Measurements from ENCODE around the gene HERC3. TPM values are rescaled to one million over a fixed set of nuclear protein-coding genes. Genes with fewer than 3 reads are reported as not detected.
"Not testable (repeated sequence)": the region's sequence is repeated elsewhere in the genome, so short reads cannot be mapped to it uniquely, and the experiment has no call there.

Gene HERC3
- polyA plus RNA-seq, 1 donor = 16.1 TPM

DNA sequence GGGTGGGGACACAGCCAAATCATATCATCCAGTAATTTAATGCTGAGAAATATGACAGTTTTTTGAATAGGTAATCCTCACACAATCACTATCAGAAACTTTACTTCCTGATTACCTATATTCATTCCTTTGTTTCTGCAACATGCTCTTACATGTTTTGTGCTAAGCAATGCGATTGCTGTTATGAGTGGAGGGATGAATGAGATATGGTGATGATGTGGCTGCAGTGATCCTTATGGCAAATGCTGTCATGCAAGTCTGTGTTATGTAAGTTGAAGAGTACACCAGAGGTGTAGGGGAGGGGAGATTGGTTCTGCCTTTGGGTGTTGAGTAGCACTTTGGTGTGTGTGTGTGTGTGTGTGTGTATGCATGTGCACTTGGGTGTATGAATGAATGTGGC is 14.6 kb downstream of the HERC3 start:
- no peak for DNase-seq

GRCh38 chr4:88609387-88609786 is 17.1 kb downstream of the HERC3 start:
- no peak for DNase-seq

- not testable (repeated sequence) for DNase-seq
Observed at GRCh38 chr4:88609794-88610193, 17.5 kb downstream of the HERC3 start.

- DNase-seq = no peak
Observed at GRCh38 chr4:88610771-88611170, 18.5 kb downstream of the HERC3 start.

DNA sequence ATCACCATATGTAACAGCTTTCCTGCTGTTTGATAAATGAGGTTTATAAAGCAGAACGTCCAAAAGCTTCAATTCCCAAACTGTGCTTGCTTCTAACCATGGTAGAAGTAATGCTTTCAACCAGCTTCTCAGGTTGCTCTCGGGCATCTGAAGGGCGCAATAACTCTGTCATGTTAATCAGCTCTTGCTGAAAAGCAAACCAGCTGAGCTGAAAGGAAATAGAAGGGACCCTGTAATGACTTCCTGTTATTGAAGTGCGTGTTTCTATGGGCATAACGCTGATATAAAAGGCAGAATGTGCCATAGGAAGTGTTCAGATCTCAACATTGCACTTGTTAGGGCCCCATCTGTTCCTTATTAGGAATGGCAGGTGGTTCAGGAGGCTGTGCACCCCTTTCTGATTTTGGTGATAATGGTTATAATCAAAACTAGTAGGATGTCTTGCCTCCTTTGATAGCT is 21.2 kb downstream of the HERC3 start:
- DNase-seq = peak; percentile 46

DNA sequence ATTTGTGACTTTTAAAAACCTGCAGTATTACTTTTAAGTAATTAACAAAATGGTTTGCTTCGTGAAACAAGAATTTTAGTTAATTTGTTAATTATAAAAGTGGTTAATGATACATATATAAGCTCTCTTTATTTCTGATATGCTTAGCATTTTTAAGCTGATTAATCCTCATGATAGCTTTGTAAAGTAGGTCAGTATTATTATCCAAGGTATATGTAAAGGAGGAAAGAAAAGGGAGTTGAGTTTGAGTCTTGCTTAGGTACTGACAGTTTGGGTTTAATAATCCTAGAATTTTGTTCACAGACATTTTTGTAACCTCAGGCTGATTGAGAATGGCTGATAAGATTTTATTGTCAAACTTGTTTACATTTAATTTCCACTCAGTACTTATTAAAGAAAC is 21.8 kb downstream of the HERC3 start:
- no peak for DNase-seq

GRCh38 chr4:88616275-88617150 is 24.2 kb downstream of the HERC3 start:
- no peak for DNase-seq

- DNase-seq = no peak
Observed at GRCh38 chr4:88618782-88619485, 26.7 kb downstream of the HERC3 start.

DNA sequence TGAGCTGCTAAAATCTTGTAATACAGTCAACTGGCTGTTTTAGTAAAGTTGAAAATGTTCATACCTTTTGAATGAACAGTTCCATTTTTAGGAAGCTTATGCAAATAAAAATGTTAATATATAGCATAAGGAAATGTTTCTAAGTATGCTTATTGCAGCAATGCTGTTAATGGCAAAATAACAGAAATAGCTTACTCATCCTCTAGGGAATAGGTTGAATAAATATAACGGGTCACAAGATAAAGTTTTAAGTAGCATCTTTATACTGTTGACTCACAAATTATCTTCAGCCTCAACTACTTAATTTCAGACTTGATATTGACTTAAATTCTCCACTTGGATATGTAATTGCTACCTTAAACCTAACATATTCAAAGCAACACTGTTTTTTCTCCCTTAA is 27.7 kb downstream of the HERC3 start:
- DNase-seq = no peak

DNA sequence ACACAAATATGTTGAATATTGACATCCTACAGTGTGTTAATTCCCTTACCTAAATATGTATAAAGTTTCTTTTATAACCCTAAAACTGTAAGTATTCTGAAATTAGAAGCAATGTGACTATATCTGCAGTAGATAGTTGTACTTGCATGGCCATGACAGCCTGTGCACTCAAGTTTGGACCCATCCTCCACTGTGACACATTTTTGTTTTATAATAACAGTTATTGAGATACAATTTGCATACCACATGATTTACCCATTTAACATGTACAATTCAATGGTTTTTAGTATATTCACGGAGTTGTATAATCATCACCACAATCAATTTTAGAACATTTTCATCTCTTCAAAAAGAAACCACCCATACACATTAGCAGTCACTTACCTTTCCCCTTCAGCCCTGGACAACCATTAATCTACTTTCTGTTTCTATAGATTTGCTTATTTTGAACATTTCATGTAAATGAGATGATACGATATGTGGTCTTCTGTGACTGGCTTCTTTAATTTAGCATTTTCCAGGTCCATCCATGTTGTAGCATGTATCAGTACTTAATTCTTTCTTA is 29.6 kb downstream of the HERC3 start:
- no peak for DNase-seq

GRCh38 chr4:88623097-88623496 is 30.8 kb downstream of the HERC3 start:
- no peak for DNase-seq

- DNase-seq = no peak
Observed at GRCh38 chr4:88628746-88629145, 36.5 kb downstream of the HERC3 start.

- DNase-seq = no peak
Observed at GRCh38 chr4:88629826-88630225, 37.5 kb downstream of the HERC3 start.

DNA sequence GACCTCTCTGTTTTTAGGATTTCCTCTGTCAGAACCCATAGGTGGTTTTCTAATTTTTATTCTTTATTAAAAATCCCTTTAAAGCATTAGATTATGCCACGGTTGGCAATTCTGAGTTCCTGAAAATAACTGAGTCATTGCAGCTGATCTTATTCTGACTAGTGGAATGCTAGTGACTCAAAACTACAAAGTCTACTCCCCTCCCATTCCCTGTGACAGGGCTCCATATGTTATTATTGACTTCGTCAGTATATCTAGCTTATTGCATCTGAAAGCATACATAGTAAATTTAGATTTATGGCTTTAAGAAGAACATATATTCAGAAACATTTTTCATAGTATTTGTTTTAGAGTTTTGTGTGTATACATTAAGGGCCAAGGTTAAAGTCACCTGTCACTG is 38.5 kb downstream of the HERC3 start:
- DNase-seq = no peak

DNA sequence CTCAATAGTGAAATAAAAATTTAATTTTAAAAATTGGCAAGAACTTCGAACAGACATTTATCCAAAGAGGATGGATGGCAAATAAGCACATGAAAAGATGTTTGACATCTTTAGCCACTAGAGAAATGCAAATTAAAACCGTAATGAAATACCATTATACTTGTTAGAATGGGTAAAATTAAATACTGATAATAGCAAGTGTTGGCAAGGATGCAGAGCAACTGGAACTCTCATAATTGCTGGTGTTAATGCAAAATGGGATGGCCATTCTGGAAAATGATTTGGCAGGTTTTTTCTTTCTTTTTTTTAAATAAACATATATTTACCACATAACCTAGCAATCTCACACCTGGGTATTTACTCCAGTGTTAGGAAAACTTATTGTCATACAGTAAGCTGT is 51.7 kb downstream of the HERC3 start:
- DNase-seq = no peak

- DNase-seq = no peak
Observed at GRCh38 chr4:88645994-88646393, 53.7 kb downstream of the HERC3 start.

DNA sequence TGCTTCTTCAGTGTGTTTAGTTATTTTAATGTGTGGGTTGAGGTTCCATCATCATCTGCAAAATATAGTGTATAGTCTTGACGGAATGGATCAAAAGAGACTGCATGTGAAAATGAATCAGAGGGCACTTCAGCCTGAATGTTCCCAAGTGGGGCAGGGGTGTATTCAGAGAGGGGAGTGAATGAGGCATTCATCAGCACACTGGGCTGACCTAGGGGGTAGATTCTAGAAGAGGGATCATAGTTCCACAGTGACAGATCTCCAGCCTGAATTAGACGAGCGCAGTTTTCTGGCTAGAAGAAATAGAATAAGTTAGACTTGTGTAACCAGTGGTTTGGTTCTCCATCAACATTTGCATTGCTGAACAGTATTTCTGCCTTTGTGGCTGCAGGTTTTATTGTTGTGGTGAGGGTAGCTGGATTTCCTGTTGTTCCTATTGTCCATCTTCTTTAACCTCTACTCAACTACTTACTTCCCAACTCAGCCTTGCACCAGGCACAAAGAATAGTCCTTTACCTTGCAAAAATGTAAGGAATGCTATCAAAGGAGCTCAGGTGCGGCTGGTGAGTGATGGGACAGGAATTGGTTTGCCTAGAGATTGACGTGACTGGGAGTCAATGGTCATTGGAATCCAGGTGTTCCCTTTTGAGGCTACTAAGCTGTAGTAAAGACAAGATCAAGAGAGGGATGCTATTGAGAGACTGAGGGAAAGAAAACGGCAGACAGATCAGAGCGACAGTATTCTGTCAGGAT is 54.4 kb downstream of the HERC3 start:
- no peak for DNase-seq

- DNase-seq = no peak
Observed at GRCh38 chr4:88649716-88650115, 57.4 kb downstream of the HERC3 start.

DNA sequence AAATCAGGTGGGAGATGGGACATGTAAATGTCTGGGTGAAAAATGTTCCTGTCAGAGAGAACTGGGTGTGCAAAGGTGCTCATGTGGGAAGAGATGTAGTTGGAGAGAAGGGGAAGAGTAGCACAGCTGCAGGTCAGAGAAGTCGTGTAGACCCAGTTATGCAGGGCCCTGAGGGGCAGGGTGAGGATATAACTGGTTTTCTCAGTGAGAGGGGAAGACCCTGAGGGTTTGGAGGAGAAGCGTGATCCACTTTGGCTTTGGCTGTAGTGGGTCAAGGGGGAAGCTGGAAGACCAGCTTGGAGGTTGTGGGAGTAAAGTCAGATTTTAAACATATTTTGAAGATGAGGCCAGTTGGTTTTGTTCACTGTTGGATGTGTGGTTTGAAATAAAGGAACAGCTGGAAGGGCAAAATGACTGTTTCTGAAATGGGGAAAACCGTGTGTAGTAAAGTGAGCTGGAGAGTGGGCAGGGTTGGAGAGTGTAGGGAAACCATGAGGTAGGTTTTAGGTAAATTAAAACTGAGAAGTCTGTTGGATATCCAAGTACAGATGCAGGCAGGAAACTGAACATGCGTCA is 61.2 kb downstream of the HERC3 start:
- DNase-seq = no peak

- no peak for DNase-seq
Observed at GRCh38 chr4:88655226-88655625, 62.9 kb downstream of the HERC3 start.

DNA sequence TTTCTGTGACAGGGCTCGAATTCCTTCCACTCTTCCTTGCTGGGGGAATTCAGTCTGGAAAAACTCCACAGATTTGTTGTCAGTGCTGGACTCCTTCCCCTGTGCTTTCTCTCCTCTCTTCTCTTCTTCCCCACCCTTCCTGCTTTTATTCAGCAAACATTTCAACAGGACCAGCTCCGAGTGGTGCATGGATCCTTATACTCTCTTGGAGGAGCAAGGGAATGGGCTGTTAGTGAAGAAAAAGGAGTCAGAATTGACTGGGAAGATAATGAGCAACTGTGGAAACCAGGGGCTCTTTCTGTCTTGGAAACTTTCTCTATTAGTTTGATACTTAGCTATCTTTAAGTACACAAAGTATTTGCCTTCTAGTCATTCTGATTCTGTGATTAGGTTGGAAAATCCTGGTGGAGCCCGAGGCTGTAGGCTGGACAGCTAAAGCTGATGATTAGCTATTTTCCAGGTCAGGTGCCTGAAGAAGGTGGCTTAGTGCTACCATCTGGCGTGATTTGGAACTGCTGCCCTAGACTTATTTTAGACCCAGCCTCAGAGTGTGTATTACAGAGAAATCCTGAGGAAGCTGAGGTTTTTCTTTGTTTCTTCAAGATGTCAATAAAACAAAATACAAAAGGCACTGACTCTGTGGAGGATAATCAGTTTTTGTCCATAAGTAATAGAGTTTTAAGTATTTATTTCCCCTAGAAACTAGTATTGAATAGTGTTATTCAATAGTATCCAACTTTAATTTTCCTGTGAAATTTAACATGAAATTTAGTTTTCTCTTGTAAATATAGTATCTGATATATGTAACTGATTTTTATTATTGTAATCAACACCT is 67.0 kb downstream of the HERC3 start:
- DNase-seq = peak; percentile 53
